ENCODE results near the gene ARPC1A.
"Not testable (repeated sequence)": the region's sequence is repeated elsewhere in the genome, so short reads cannot be mapped to it uniquely, and the experiment has no call there.

The ARPC1A gene

GRCh38 chr7:99314504-99314903, 11.2 kb upstream of the ARPC1A start:
- DNase-seq (ENCODE audit: insufficient read length, low spot score), result no peak
- FAIRE-seq, result peak; percentile 21

GRCh38 chr7:99320371-99320770, 5.3 kb upstream of the ARPC1A start:
- FAIRE-seq (no peak), DNase-seq (ENCODE audit: insufficient read length, low spot score) (no peak)

GRCh38 chr7:99322659-99323058, 3.0 kb upstream of the ARPC1A start:
- not testable (repeated sequence) for FAIRE-seq; DNase-seq (ENCODE audit: insufficient read length, low spot score)

- DNase-seq (ENCODE audit: insufficient read length, low spot score) (no peak), FAIRE-seq (no peak)
Measured at GRCh38 chr7:99324559-99324958, 1.1 kb upstream of the ARPC1A start.

- DNase-seq (ENCODE audit: insufficient read length, low spot score), result no peak
- no peak for FAIRE-seq
Measured at GRCh38 chr7:99325001-99325493, 651 bp upstream of the ARPC1A start.

GRCh38 chr7:99326408-99326782, 697 bp downstream of the ARPC1A start:
- FAIRE-seq, result no peak
- no peak for DNase-seq (ENCODE audit: insufficient read length, low spot score)

GRCh38 chr7:99330314-99330961, 4.7 kb downstream of the ARPC1A start:
- not testable (repeated sequence) for DNase-seq (ENCODE audit: insufficient read length, low spot score); FAIRE-seq

GRCh38 chr7:99331002-99331401, 5.3 kb downstream of the ARPC1A start:
- FAIRE-seq (no peak), DNase-seq (ENCODE audit: insufficient read length, low spot score) (no peak)

GRCh38 chr7:99339595-99339994, 13.9 kb downstream of the ARPC1A start:
- DNase-seq (ENCODE audit: insufficient read length, low spot score), result no peak
- FAIRE-seq, result no peak

- FAIRE-seq, result no peak
- DNase-seq (ENCODE audit: insufficient read length, low spot score), result no peak
Measured at GRCh38 chr7:99340659-99341058, 15.0 kb downstream of the ARPC1A start.

- DNase-seq (ENCODE audit: insufficient read length, low spot score), result no peak
- FAIRE-seq, result no peak
Measured at GRCh38 chr7:99344061-99344647, 18.5 kb downstream of the ARPC1A start.

- not testable (repeated sequence) for FAIRE-seq; DNase-seq (ENCODE audit: insufficient read length, low spot score)
Measured at GRCh38 chr7:99350641-99351040, 24.9 kb downstream of the ARPC1A start.

- no peak for DNase-seq (ENCODE audit: insufficient read length, low spot score)
- no peak for FAIRE-seq
Measured at GRCh38 chr7:99352247-99352646, 26.5 kb downstream of the ARPC1A start.

GRCh38 chr7:99355098-99355497, 29.4 kb downstream of the ARPC1A start:
- no peak for DNase-seq (ENCODE audit: insufficient read length, low spot score)
- FAIRE-seq, result no peak

- FAIRE-seq, result no peak
Measured at GRCh38 chr7:99357701-99358490, 32.2 kb downstream of the ARPC1A start.

GRCh38 chr7:99358521-99358920, 32.8 kb downstream of the ARPC1A start:
- DNase-seq (ENCODE audit: insufficient read length, low spot score); FAIRE-seq: not testable (repeated sequence)

More at GRCh38 chr7:99357701-99358490, 32.2 kb downstream of the ARPC1A start:
- no peak for DNase-seq (ENCODE audit: insufficient read length, low spot score)

GRCh38 chr7:99359465-99360154, 33.9 kb downstream of the ARPC1A start:
- DNase-seq (ENCODE audit: insufficient read length, low spot score) (no peak), FAIRE-seq (no peak)

- no peak for DNase-seq (ENCODE audit: insufficient read length, low spot score)
- no peak for FAIRE-seq
Measured at GRCh38 chr7:99362801-99363200, 37.1 kb downstream of the ARPC1A start.

- DNase-seq (ENCODE audit: insufficient read length, low spot score) (no peak), FAIRE-seq (no peak)
Measured at GRCh38 chr7:99363286-99363685, 37.6 kb downstream of the ARPC1A start.

- DNase-seq (ENCODE audit: insufficient read length, low spot score) (peak; percentile 66), FAIRE-seq (no peak)
Measured at GRCh38 chr7:99365318-99366141, 39.8 kb downstream of the ARPC1A start.
